Ishikawa (cell line): ENCODE results near the gene METTL8.

Experiments used
- CEBPB ChIP-seq: IDR thresholded peaks from 2 replicates; pipeline ENCODE4 v1.6.1; 2012
- CREB1 ChIP-seq: IDR thresholded peaks from 2 replicates; pipeline ENCODE4 v1.6.1; 2012; ENCODE audit warnings: low read depth
- EGR1 ChIP-seq: IDR thresholded peaks from 2 replicates; pipeline ENCODE4 v1.6.1; 2012
- EP300 ChIP-seq: IDR thresholded peaks from 2 replicates; pipeline ENCODE4 v1.6.1; 2012; ENCODE audit warnings: borderline replicate concordance
- FOXM1 ChIP-seq: IDR thresholded peaks from 2 replicates; pipeline ENCODE4 v1.6.1; 2012; ENCODE audit warnings: low read depth, borderline replicate concordance
- MAX ChIP-seq: IDR thresholded peaks from 2 replicates; pipeline ENCODE4 v1.6.1; 2012
- NFIC ChIP-seq: IDR thresholded peaks from 2 replicates; pipeline ENCODE4 v1.6.1; 2012
- RAD21 ChIP-seq: IDR thresholded peaks from 2 replicates; pipeline ENCODE4 v1.6.1; 2012; ENCODE audit warnings: low read depth
- REST ChIP-seq: IDR thresholded peaks from 2 replicates; pipeline ENCODE4 v1.6.1; 2012; ENCODE audit warnings: low read depth, mild to moderate bottlenecking
- TAF1 ChIP-seq: IDR thresholded peaks from 2 replicates; pipeline ENCODE4 v1.6.1; 2012; ENCODE audit warnings: low read depth, mild to moderate bottlenecking
- TCF12 ChIP-seq: IDR thresholded peaks from 2 replicates; pipeline ENCODE4 v1.6.1; 2012; ENCODE audit warnings: low read depth
- YY1 ChIP-seq: IDR thresholded peaks from 2 replicates; pipeline ENCODE4 v1.6.1; 2012; ENCODE audit warnings: low read depth
- ZBTB7A ChIP-seq: IDR thresholded peaks from 2 replicates; pipeline ENCODE4 v1.6.1; 2012; ENCODE audit warnings: low read depth

GRCh38 chr2:171432969-171433762 is 624 bp downstream of the METTL8 start:
- TF ChIP-seq CEBPB (no peak), EP300 (no peak), TAF1 (no peak), MAX (peak; percentile 88), CREB1 (no peak), FOXM1 (no peak), ZBTB7A (no peak), RAD21 (no peak), EGR1 (no peak), TCF12 (no peak), YY1 (peak; percentile 61; the same call in 1 of the 2 replicates), REST (no peak), NFIC (no peak)
